Endothelial cell of umbilical vein (primary cell): ENCODE data around the gene B4GALT5. TPM values are rescaled to one million over a fixed set of nuclear protein-coding genes. Genes with fewer than 3 reads are reported as not detected.

ENCODE experiments used
- BruUV-seq: library from RNA; stranded (reverse); fragments of 400-500 nt; replicated peaks from 2 replicates; lab custom pipeline; 2021; lab: Mats Ljungman, UMichigan
- CTCF ChIA-PET: fragments of 300-600, 350-600 bp; sonication (Branson Sonifier 250); formaldehyde crosslinking; loops from one replicate; lab custom pipeline; 2021; ENCODE audit warnings: antibody characterized with exemption, inconsistent platforms; lab: Charles Lee
- POLR2A ChIA-PET: fragments of 300-600, 350-600 bp; sonication (Branson Sonifier 250); formaldehyde crosslinking; loops from one replicate; lab custom pipeline; 2021; ENCODE audit warnings: antibody characterized with exemption, inconsistent platforms; lab: Charles Lee
- DNase-seq: peaks from one replicate; pipeline ENCODE4 v3.0.0-alpha.2; 2011; ENCODE audit warnings: low read depth, low spot score
- FAIRE-seq: peaks from 2 replicates; lab custom pipeline; 2011; peaks lifted over from hg19 to GRCh38; lab: Jason Lieb, UNC
- H2AFZ ChIP-seq: 2 replicates; pipeline ENCODE4 v1.6.0; 2012; ENCODE audit warnings: low read depth, low read length, control low read depth, inconsistent platforms
- H3K27ac ChIP-seq: 2 replicates; pipeline ENCODE4 v1.5.1; 2011; ENCODE audit warnings: low read depth, mild to moderate bottlenecking, control low read depth, low read length, moderate library complexity; ENCODE audit not compliant: insufficient read depth
- H3K27me3 ChIP-seq, 2 experiments: 2 replicates each; pipeline versions ENCODE4 v1.6.0 to v1.6.1; 2011; ENCODE audit warnings: low read length in 2 of 2, mixed read lengths in 1 of 2; ENCODE audit not compliant: control insufficient read depth in 2 of 2, insufficient read depth in 2 of 2
- H3K36me3 ChIP-seq, 2 experiments: 2 replicates in 1 of 2; 3 replicates in 1 of 2; pipeline ENCODE4 v1.5.1; 2011; ENCODE audit warnings: low read length in 2 of 2, mild to moderate bottlenecking in 1 of 2, moderate library complexity in 1 of 2; ENCODE audit not compliant: control insufficient read depth in 2 of 2, insufficient read depth in 2 of 2; ENCODE audit errors: extremely low read depth in 1 of 2
- H3K4me1 ChIP-seq: 3 replicates; pipeline ENCODE4 v1.5.1; 2011; ENCODE audit warnings: mild to moderate bottlenecking, low read length; ENCODE audit not compliant: control insufficient read depth, insufficient read depth; ENCODE audit errors: extremely low read depth
- H3K4me2 ChIP-seq: 2 replicates; pipeline ENCODE4 v1.6.1; 2011; ENCODE audit warnings: low read length, control low read depth, mixed read lengths; ENCODE audit not compliant: insufficient read depth
- H3K4me3 ChIP-seq, 3 experiments: fragments of 200-600 bp in 1 of 3; sonication (generic), shearing (Covaris generic) in 1 of 3; replicated peaks in 1 of 3; 2 replicates each; pipeline ENCODE4 v1.5.1; 2011 to 2016; ENCODE audit warnings: control low read depth in 3 of 3, low read length in 3 of 3, mild to moderate bottlenecking in 2 of 3, inconsistent platforms in 1 of 3, low read depth in 1 of 3, moderate library complexity in 1 of 3; ENCODE audit not compliant: insufficient read depth in 1 of 3
- H3K79me2 ChIP-seq: 2 replicates; pipeline ENCODE4 v1.6.0; 2012; ENCODE audit warnings: low read length, inconsistent platforms; ENCODE audit not compliant: control insufficient read depth, insufficient read depth
- H3K9ac ChIP-seq: replicated peaks from 2 replicates; pipeline ENCODE3; 2011; ENCODE audit warnings: low read length, control low read depth; ENCODE audit not compliant: insufficient read depth; ENCODE audit errors: extremely low read depth
- H3K9me1 ChIP-seq: replicated peaks from 3 replicates; pipeline ENCODE4 v1.6.0; 2011; ENCODE audit warnings: mild to moderate bottlenecking, low read length; ENCODE audit not compliant: control insufficient read depth, insufficient read depth; ENCODE audit errors: extremely low read depth
- H3K9me3 ChIP-seq: replicated peaks from 2 replicates; pipeline ENCODE4 v1.5.1; 2012; ENCODE audit warnings: low read length, inconsistent platforms; ENCODE audit not compliant: control insufficient read depth, insufficient read depth
- H4K20me1 ChIP-seq: replicated peaks from 2 replicates; pipeline ENCODE3; 2011; ENCODE audit warnings: mild to moderate bottlenecking, low read length; ENCODE audit not compliant: control insufficient read depth, insufficient read depth; ENCODE audit errors: extremely low read depth
- CTCF ChIP-seq, 2 donors: IDR thresholded peaks; 1 replicate in 1 of 2; 2 replicates in 1 of 2; pipeline ENCODE4 v1.5.1; 2011; ENCODE audit warnings: low read length in 2 of 2, mild to moderate bottlenecking in 2 of 2, moderate library complexity in 2 of 2, control low read depth in 1 of 2, inconsistent platforms in 1 of 2, low read depth in 1 of 2; ENCODE audit not compliant: insufficient read depth in 1 of 2; ENCODE audit errors: extremely low read depth in 1 of 2
- EZH2 ChIP-seq: IDR thresholded peaks from 2 replicates; pipeline ENCODE4 v1.6.1; 2012; ENCODE audit warnings: borderline replicate concordance, low read depth, mild to moderate bottlenecking, moderate library complexity, low read length, inconsistent platforms; ENCODE audit not compliant: severe bottlenecking
- GATA2 ChIP-seq: IDR thresholded peaks from 2 replicates; pipeline ENCODE4 v1.7.0; 2011; ENCODE audit warnings: low read depth, mild to moderate bottlenecking, moderate library complexity, mixed read lengths, low read length; ENCODE audit not compliant: insufficient read length, insufficient read depth
- MYC ChIP-seq: IDR thresholded peaks from one replicate; pipeline ENCODE4 v1.6.1; 2011; ENCODE audit warnings: mild to moderate bottlenecking, low read depth, low read length
- POLR2A ChIP-seq: IDR thresholded peaks from 2 replicates; pipeline ENCODE4 v1.6.1; 2012; ENCODE audit warnings: low read depth, mild to moderate bottlenecking, control low read depth, low read length
- POLR2AphosphoS5 ChIP-seq: IDR thresholded peaks from 2 replicates; pipeline ENCODE4 v1.6.1; 2012; ENCODE audit warnings: low read depth, mild to moderate bottlenecking, control low read depth, low read length, moderate library complexity; ENCODE audit not compliant: insufficient read depth
- dilution Hi-C: fragments of 300-500 bp; cut with MboI; formaldehyde crosslinking; loops from one replicate; pipeline ENCODE4 v1.15.0; 2019; ENCODE audit warnings: low sequenced_read_pairs; ENCODE audit not compliant: extremely low pct_ligation_motif_present
- intact Hi-C: fragments of 100-400 bp; cut with micrococcal nuclease; formaldehyde crosslinking; loops from one replicate; pipeline ENCODE4 v1.10.0; 2022
- polyA plus RNA-seq, 4 experiments: library from polyadenylated mRNA; depleted of rRNA in 3 of 4; stranded (reverse) in 3 of 4; unstranded in 1 of 4; fragments of >200 nt; gene quantifications; 2 replicates each; pipeline versions ENCODE4 v1.2.1 to v1.2.3, GENCODE V29; 2011 to 2012; ENCODE audit warnings: missing spikeins in 1 of 4
- total RNA-seq: library from RNA; stranded (reverse); gene quantifications from 2 replicates; pipeline ENCODE4 v1.2.3, GENCODE V29; 2021

The B4GALT5 gene
- total and polyA plus RNA-seq, 2 donors (not counting 3 experiments of a cell fraction or from before 2014, with no cell fraction given): 54.4 to 70.1 TPM

- Histone ChIP-seq H4K20me1 (no peaks in the 10 kb centered on the region), H3K27ac (peak overlapping the region; percentile 79), H3K9me3 (no peaks in the 10 kb centered on the region), H3K9ac (peak overlapping the region; percentile 93), H3K27me3 (no peaks in the 10 kb centered on the region), H3K79me2 (peaks cover 53% of the 10 kb centered on the region), H3K4me2 (peak overlapping the region; percentile 72), H3K9me1 (no peaks in the 10 kb centered on the region), H3K36me3 (no peaks in the 10 kb centered on the region), H2AFZ (peak overlapping the region; percentile 62), H3K4me1 (peaks cover 23% of the 10 kb centered on the region), H3K4me3 (peak overlapping the region; percentile 81 to 93 (median 87))
- dilution Hi-C loops (no loop called here), intact Hi-C loops (loop anchor here (2.0 to 5.0 kb wide), 3 partner anchors 51 to 102 kb away; partner anchors contain the start of gene SLC9A8)
- POLR2A ChIA-PET: no interaction called here
- BruUV-seq: no TSS peak
- TF ChIP-seq EZH2: no peak
- TF ChIP-seq POLR2AphosphoS5: peak; percentile 59
- peak; percentile 26 for TF ChIP-seq POLR2A
- TF ChIP-seq MYC: no peak
- no peak for TF ChIP-seq GATA2
- FAIRE-seq (peak; percentile 59), DNase-seq (peak; percentile 48)
- CTCF ChIA-PET: interaction anchor here (1.0 to 2.3 kb wide), 6 partner anchors 11 to 171 kb away, joined by 3 to 10 read pairs (median 4); no protein-coding TSS in a partner anchor
Measured at GRCh38 chr20:49712996-49713752, 504 bp downstream of the B4GALT5 start.

GRCh38 chr20:49712646-49712995, 1.1 kb downstream of the B4GALT5 start:
- peaks cover 58% of the 10 kb centered on the region for H3K79me2 ChIP-seq
- no TSS peak for BruUV-seq
- no peak for TF ChIP-seq POLR2AphosphoS5
- no peak for TF ChIP-seq EZH2
- no peak for TF ChIP-seq CTCF (IDR thresholded peaks at IDR 0.05; ENCODE audit: extremely low read depth in 1 of 2, insufficient read depth in 1 of 2, low read depth in 1 of 2, low read length in 2 of 2)
- TF ChIP-seq GATA2: no peak
- dilution Hi-C loops (no loop called here), intact Hi-C loops (loop anchor here (2.0 to 5.0 kb wide), 3 partner anchors 50 to 102 kb away; partner anchors contain the start of gene SLC9A8)
- H3K36me3 ChIP-seq: no peaks in the 10 kb centered on the region
- peak overlapping the region; percentile 62 for H2AFZ ChIP-seq
- peak overlapping the region; percentile 81 to 93 (median 87) for H3K4me3 ChIP-seq
- H3K4me2 ChIP-seq: peak overlapping the region; percentile 72
- H3K9me1 ChIP-seq: no peaks in the 10 kb centered on the region
- no peaks in the 10 kb centered on the region for H3K27me3 ChIP-seq
- peak overlapping the region; percentile 79 for H3K27ac ChIP-seq
- no peaks in the 10 kb centered on the region for H3K9me3 ChIP-seq
- H4K20me1 ChIP-seq: no peaks in the 10 kb centered on the region
- H3K9ac ChIP-seq: peak overlapping the region; percentile 93
- H3K4me1 ChIP-seq: peaks cover 18% of the 10 kb centered on the region
- no peak for DNase-seq
- FAIRE-seq: no peak
- CTCF ChIA-PET: interaction anchor here (0.9 to 2.3 kb wide), 5 partner anchors 12 to 133 kb away, joined by 3 to 10 read pairs (median 3); no protein-coding TSS in a partner anchor
- POLR2A ChIA-PET: no interaction called here
